Measurements from ENCODE around the gene ZNF627.
"Not testable (repeated sequence)": the region's sequence is repeated elsewhere in the genome, so short reads cannot be mapped to it uniquely, and the experiment has no call there.

Gene ZNF627

DNA sequence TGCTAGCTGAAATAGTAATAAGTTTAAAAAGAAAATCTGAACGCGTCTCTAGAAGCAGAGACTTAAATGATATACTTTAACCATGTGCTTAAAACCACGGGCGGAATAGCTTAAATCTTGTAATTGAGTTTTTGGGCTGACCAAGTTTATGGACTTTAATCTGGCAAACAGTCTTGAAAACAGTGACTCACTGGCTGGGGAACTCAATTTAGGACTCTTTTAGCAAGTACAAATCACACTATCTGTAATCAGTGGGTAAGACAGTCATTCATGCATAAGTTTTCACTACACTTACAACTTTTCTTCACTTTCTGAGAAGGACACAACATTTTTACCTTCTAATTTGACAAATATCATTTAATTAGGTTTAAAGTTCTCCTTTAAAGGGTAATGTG is 26.8 kb downstream of the ZNF627 start:
- WGBS (ENCODE audit: insufficient coverage, insufficient read length): no CpG with 5 or more reads among the region's 4 CpGs
- Histone ChIP-seq H3K4me1 (ENCODE audit: control insufficient read depth, insufficient read depth, low read length) (0 out of 2 replicates have a peak, but pooled peaks cover 1% of the 10 kb centered on the region), H3K36me3 (ENCODE audit: control insufficient read depth, insufficient read depth, low read length) (peaks cover 2% of the 10 kb centered on the region; the same call in 1 of the 2 replicates), H3K4me3 (ENCODE audit: low read length) (no peak overlapping the region), H3K9me3 (ENCODE audit: control insufficient read depth, insufficient read depth, low read length) (no peaks in the 10 kb centered on the region), H3K27me3 (ENCODE audit: control insufficient read depth, insufficient read depth, low read length) (no peaks in the 10 kb centered on the region), H3K27ac (ENCODE audit: low read length) (no peak overlapping the region)
- no peak for DNase-seq (ENCODE audit: low read depth, low spot score)

DNA sequence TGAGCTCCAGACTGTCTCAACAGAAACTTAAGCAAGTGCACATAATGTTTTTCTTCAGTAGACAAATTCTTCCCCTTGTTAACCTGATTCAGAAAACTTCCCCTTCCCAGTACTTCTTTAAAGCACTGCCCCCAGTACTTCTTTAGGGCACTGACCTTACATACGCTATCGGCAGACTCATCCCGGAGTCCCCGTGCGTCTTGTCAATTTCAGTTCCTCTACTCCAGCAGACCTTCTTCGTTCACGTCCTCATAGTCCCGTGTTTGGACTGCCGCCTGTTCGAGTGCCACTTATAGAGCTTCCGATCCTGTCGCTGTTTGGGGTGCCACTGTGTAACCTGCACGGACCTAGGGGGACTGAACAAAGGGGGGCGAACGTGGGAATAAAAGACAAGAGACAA is 29.0 kb downstream of the ZNF627 start:
- DNase-seq (ENCODE audit: low read depth, low spot score): no peak
- Histone ChIP-seq H3K27ac (ENCODE audit: low read length) (no peak overlapping the region), H3K36me3 (ENCODE audit: control insufficient read depth, insufficient read depth, low read length) (no peaks in the 10 kb centered on the region), H3K4me1 (ENCODE audit: control insufficient read depth, insufficient read depth, low read length) (0 out of 2 replicates have a peak, but pooled peaks cover 1% of the 10 kb centered on the region), H3K4me3 (ENCODE audit: low read length) (no peak overlapping the region), H3K9me3 (ENCODE audit: control insufficient read depth, insufficient read depth, low read length) (no peaks in the 10 kb centered on the region), H3K27me3 (ENCODE audit: control insufficient read depth, insufficient read depth, low read length) (no peaks in the 10 kb centered on the region)
- WGBS (ENCODE audit: insufficient coverage, insufficient read length): no CpG with 5 or more reads among the region's 15 CpGs

DNA sequence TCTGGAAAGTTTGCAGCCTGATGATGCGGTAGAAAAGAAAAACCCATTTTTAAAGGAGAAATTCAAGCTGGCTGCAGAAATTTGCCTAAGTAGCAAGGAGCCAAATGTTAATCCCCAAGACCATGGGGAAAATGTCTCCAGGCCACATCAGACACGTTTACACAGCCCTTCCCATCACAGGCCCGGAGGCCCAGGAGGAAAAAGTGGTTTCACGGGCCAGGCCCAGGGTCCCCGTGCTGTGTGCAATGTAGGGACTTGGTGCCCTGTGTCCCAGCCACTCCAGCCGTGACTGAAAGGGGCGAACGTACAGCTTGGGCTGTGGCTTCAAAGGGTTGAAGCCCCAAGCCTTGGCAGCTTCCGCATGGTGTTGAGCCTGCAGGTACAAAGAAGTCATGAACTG is 35.9 kb downstream of the ZNF627 start:
- Histone ChIP-seq H3K36me3 (ENCODE audit: control insufficient read depth, insufficient read depth, low read length) (no peaks in the 10 kb centered on the region), H3K9me3 (ENCODE audit: control insufficient read depth, insufficient read depth, low read length) (no peaks in the 10 kb centered on the region), H3K4me3 (ENCODE audit: low read length) (no peak overlapping the region), H3K27ac (ENCODE audit: low read length) (no peak overlapping the region), H3K27me3 (ENCODE audit: control insufficient read depth, insufficient read depth, low read length) (no peaks in the 10 kb centered on the region), H3K4me1 (ENCODE audit: control insufficient read depth, insufficient read depth, low read length) (no peaks in the 10 kb centered on the region)
- no CpG with 5 or more reads among the region's 9 CpGs for WGBS (ENCODE audit: insufficient coverage, insufficient read length)
- DNase-seq (ENCODE audit: low read depth, low spot score): no peak

- H3K9me3 ChIP-seq (ENCODE audit: control insufficient read depth, insufficient read depth, low read length); H3K36me3 ChIP-seq (ENCODE audit: control insufficient read depth, insufficient read depth, low read length); H3K4me3 ChIP-seq (ENCODE audit: low read length); H3K27me3 ChIP-seq (ENCODE audit: control insufficient read depth, insufficient read depth, low read length); DNase-seq (ENCODE audit: low read depth, low spot score); H3K4me1 ChIP-seq (ENCODE audit: control insufficient read depth, insufficient read depth, low read length); H3K27ac ChIP-seq (ENCODE audit: low read length): not testable (repeated sequence)
- no CpG with 5 or more reads among the region's 3 CpGs for WGBS (ENCODE audit: insufficient coverage, insufficient read length)
Observed at GRCh38 chr19:11634018-11634662, 36.9 kb downstream of the ZNF627 start.

GRCh38 chr19:11639245-11639601 is 41.9 kb downstream of the ZNF627 start:
- H3K4me3 ChIP-seq (ENCODE audit: low read length): no peak overlapping the region; the same call in 1 of the 2 replicates
- H3K36me3 ChIP-seq (ENCODE audit: control insufficient read depth, insufficient read depth, low read length): no peaks in the 10 kb centered on the region; the same call in 1 of the 2 replicates
- peaks cover 2% of the 10 kb centered on the region for H3K4me1 ChIP-seq (ENCODE audit: control insufficient read depth, insufficient read depth, low read length)
- DNase-seq (ENCODE audit: low read depth, low spot score): no peak
- H3K9me3 ChIP-seq (ENCODE audit: control insufficient read depth, insufficient read depth, low read length): no peaks in the 10 kb centered on the region
- no peaks in the 10 kb centered on the region for H3K27me3 ChIP-seq (ENCODE audit: control insufficient read depth, insufficient read depth, low read length)
- no CpG with 5 or more reads among the region's 7 CpGs for WGBS (ENCODE audit: insufficient coverage, insufficient read length)
- H3K27ac ChIP-seq (ENCODE audit: low read length): no peak overlapping the region

DNA sequence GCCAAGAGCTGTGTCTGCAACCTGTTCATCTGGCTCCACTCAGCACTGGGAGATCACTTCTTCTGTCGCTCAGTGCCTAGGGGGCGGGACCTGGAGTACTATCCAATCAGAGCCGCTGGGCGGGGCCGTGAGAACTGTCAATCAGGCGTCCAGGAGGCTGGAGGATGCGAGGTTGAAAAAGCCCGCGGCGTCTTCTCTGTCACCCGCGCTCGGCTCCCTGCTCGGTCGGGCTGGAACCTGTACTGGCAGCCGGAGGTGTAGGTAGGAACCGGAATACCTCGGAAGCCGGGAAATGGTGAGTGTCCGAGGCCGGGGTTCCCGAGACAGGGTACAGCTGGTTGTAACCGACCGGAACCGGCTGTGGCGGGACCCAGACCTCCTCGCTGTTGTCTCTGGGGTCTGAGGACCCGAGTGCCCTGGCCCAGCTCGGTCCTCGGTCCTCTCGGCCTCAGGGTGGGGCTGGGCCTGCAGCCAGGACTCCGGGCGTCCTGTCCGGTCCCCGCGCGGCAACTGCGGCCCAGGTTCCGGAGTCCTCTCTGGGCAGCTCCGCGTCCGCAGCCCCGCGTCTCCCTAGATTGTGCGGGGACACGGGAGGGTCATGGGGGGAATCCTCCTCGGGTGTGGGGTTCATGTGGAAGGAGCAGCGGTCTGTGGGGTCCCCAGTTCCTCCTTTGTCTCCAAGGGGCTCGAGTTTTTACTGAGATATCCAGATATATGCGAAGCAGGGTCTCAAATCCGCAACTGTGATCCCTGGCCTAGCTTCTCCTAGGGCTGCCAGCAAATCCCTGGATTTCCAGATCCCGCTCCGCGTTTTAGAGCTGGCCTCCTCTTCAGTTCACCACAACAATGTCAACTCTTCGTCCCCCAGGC is 42.6 kb downstream of the ZNF627 start:
- Histone ChIP-seq H3K36me3 (ENCODE audit: control insufficient read depth, insufficient read depth, low read length) (no peaks in the 10 kb centered on the region; the same call in 1 of the 2 replicates), H3K27me3 (ENCODE audit: control insufficient read depth, insufficient read depth, low read length) (no peaks in the 10 kb centered on the region), H3K27ac (ENCODE audit: low read length) (no peak overlapping the region), H3K4me3 (ENCODE audit: low read length) (peak overlapping the region; percentile 58), H3K9me3 (ENCODE audit: control insufficient read depth, insufficient read depth, low read length) (no peaks in the 10 kb centered on the region), H3K4me1 (ENCODE audit: control insufficient read depth, insufficient read depth, low read length) (peaks cover 2% of the 10 kb centered on the region)
- WGBS (ENCODE audit: insufficient coverage, insufficient read length): no CpG with 5 or more reads among the region's 55 CpGs
- peak; percentile 92 for DNase-seq (ENCODE audit: low read depth, low spot score)

- Histone ChIP-seq H3K36me3 (ENCODE audit: control insufficient read depth, insufficient read depth, low read length) (no peaks in the 10 kb centered on the region; the same call in 1 of the 2 replicates), H3K27ac (ENCODE audit: low read length) (no peak overlapping the region), H3K4me1 (ENCODE audit: control insufficient read depth, insufficient read depth, low read length) (peaks cover 2% of the 10 kb centered on the region), H3K9me3 (ENCODE audit: control insufficient read depth, insufficient read depth, low read length) (no peaks in the 10 kb centered on the region), H3K4me3 (ENCODE audit: low read length) (no peak overlapping the region), H3K27me3 (ENCODE audit: control insufficient read depth, insufficient read depth, low read length) (no peaks in the 10 kb centered on the region)
- no peak for DNase-seq (ENCODE audit: low read depth, low spot score)
- no CpG with 5 or more reads among the region's 7 CpGs for WGBS (ENCODE audit: insufficient coverage, insufficient read length)
Observed at GRCh38 chr19:11641244-11641643, 44.0 kb downstream of the ZNF627 start.

DNA sequence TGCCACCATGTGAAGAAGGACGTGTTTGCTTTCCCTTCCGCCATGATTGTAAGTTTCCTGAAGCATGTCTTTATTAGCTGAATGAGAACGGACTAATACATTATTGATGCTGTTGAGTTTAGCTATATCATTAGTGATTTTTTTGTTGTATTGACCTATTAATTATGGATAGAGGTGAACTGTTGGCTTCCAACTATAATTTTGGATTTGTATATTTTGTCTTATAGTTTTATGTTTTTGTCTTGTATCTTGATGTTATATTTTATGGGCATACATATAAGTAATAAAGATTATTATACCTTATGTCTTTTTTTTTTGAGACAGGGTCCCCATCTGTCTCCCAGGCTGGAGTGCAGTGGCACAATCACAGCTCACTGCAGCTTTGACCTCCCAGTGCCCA is 45.6 kb downstream of the ZNF627 start:
- H3K9me3 ChIP-seq (ENCODE audit: control insufficient read depth, insufficient read depth, low read length): no peaks in the 10 kb centered on the region
- H3K27me3 ChIP-seq (ENCODE audit: control insufficient read depth, insufficient read depth, low read length): no peaks in the 10 kb centered on the region
- H3K36me3 ChIP-seq (ENCODE audit: control insufficient read depth, insufficient read depth, low read length): no peaks in the 10 kb centered on the region; the same call in 1 of the 2 replicates
- DNase-seq (ENCODE audit: low read depth, low spot score): no peak
- WGBS (ENCODE audit: insufficient coverage, insufficient read length): no CpG with 5 or more reads among the region's 3 CpGs
- H3K27ac ChIP-seq (ENCODE audit: low read length): no peak overlapping the region
- H3K4me1 ChIP-seq (ENCODE audit: control insufficient read depth, insufficient read depth, low read length): peaks cover 2% of the 10 kb centered on the region
- H3K4me3 ChIP-seq (ENCODE audit: low read length): no peak overlapping the region

DNA sequence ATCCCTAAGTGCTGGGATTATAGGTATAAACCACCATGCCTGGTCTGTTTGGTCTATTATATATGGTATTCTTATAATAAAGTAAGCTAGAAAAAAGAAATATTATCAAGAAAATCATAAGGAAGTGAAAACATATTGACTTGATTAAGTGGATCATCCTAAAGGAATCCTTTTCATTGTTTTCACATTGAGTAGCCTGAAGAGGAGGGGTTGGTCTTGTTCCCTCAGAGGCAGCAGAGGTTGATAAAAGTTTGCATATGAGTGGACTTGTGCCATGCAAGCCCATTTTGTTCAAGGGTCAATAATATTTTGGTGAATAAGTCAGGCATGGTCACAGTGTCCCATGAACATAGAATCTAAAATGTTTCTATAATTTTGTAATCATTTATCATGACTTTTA is 52.7 kb downstream of the ZNF627 start:
- H3K4me3 ChIP-seq (ENCODE audit: low read length): no peak overlapping the region
- H3K36me3 ChIP-seq (ENCODE audit: control insufficient read depth, insufficient read depth, low read length): peaks cover 7% of the 10 kb centered on the region; the same call in 1 of the 2 replicates
- H3K9me3 ChIP-seq (ENCODE audit: control insufficient read depth, insufficient read depth, low read length): peaks cover 2% of the 10 kb centered on the region
- DNase-seq (ENCODE audit: low read depth, low spot score): no peak
- H3K4me1 ChIP-seq (ENCODE audit: control insufficient read depth, insufficient read depth, low read length): no peaks in the 10 kb centered on the region
- H3K27ac ChIP-seq (ENCODE audit: low read length): no peak overlapping the region
- H3K27me3 ChIP-seq (ENCODE audit: control insufficient read depth, insufficient read depth, low read length): no peaks in the 10 kb centered on the region

GRCh38 chr19:11651062-11651461 is 53.8 kb downstream of the ZNF627 start:
- DNase-seq (ENCODE audit: low read depth, low spot score): no peak
- WGBS (ENCODE audit: insufficient coverage, insufficient read length): no CpG with 5 or more reads among the region's 4 CpGs

More at GRCh38 chr19:11651062-11651461, 53.8 kb downstream of the ZNF627 start:
- Histone ChIP-seq H3K4me3 (ENCODE audit: low read length) (no peak overlapping the region), H3K4me1 (ENCODE audit: control insufficient read depth, insufficient read depth, low read length) (no peaks in the 10 kb centered on the region), H3K36me3 (ENCODE audit: control insufficient read depth, insufficient read depth, low read length) (peaks cover 7% of the 10 kb centered on the region; the same call in 1 of the 2 replicates), H3K9me3 (ENCODE audit: control insufficient read depth, insufficient read depth, low read length) (peaks cover 2% of the 10 kb centered on the region), H3K27ac (ENCODE audit: low read length) (no peak overlapping the region), H3K27me3 (ENCODE audit: control insufficient read depth, insufficient read depth, low read length) (no peaks in the 10 kb centered on the region)

Data from iPS DF 6.9 (cell line).